Right cardiac atrium (tissue), 5 donors: ENCODE data around the gene XXYLT1. TPM values are rescaled to one million over a fixed set of nuclear protein-coding genes. Genes with fewer than 3 reads are reported as not detected.
"Not testable (repeated sequence)": the region's sequence is repeated elsewhere in the genome, so short reads cannot be mapped to it uniquely, and the experiment has no call there.

ENCODE experiments used
- ATAC-seq, 2 donors: fragments of 200-7000 bp; cut with Tn5 transposase; one replicate each; pipeline versions ENCODE4 v1.8.0 to v1.9.1; 2020; ENCODE audit warnings: moderate library complexity in 2 of 2, mild to moderate bottlenecking in 1 of 2
- DNase-seq, 3 donors: peaks; one replicate each; pipeline ENCODE4 v3.0.0-alpha.2; 2020
- H3K27ac ChIP-seq: one replicate; pipeline ENCODE4 v1.5.1; 2013; ENCODE audit warnings: mild to moderate bottlenecking, low read length, control low read depth, moderate library complexity
- H3K27me3 ChIP-seq: one replicate; pipeline ENCODE4 v1.6.1; 2013; ENCODE audit not compliant: control insufficient read depth, insufficient read depth
- H3K4me1 ChIP-seq: one replicate; pipeline ENCODE4 v1.6.1; 2013; ENCODE audit warnings: low read length; ENCODE audit not compliant: control insufficient read depth, insufficient read depth
- H3K4me3 ChIP-seq: one replicate; pipeline ENCODE4 v1.5.1; 2013; ENCODE audit warnings: low read length, control low read depth
- H3K9me3 ChIP-seq: one replicate; pipeline ENCODE4 v1.6.1; 2013; ENCODE audit warnings: low read length; ENCODE audit not compliant: control insufficient read depth
- WGBS: extraction: QIAGEN DNeasy Blood & Tissue Kit; methylation state at CpG from one replicate; pipeline ENCODE4 v1.1.7; 2013; 5-methylcytosine and 5-hydroxymethylcytosine counted together
- intact Hi-C, 4 donors: fragments of 100-400 bp; cut with DNase I; formaldehyde crosslinking; loops; one replicate each; pipeline versions ENCODE4 v1.11.0 to v1.14.0; 2022 to 2023
- polyA plus RNA-seq: library from polyadenylated mRNA; stranded (reverse); fragments of 200-250 nt; gene quantifications from one replicate; pipeline ENCODE4 v1.2.3, GENCODE V29; 2013
- total RNA-seq, 4 donors: library from RNA; stranded (reverse); fragmentation: NEBNext Ultra II Directional; extraction: Animal tissue kit (Norgen Biotek cat#: 25700); gene quantifications; one replicate each; pipeline ENCODE4 v1.2.1, GENCODE V29; 2021
- donor health status: healthy with polysubstance abuse.
- donor health status: DM: no; HTN: yes; CAD: no.
- donor health status: DM: no; HTN: no; CAD: no.
- donor health status: DM: no; HTN: yes; CAD: no; lungs with severe emphysema.
- donor health status: DM: yes; HTN: yes; CAD: no.

XXYLT1 gene
- total and polyA plus RNA-seq, 5 donors = 3.3 to 6.2 (median 4.3) TPM

DNA sequence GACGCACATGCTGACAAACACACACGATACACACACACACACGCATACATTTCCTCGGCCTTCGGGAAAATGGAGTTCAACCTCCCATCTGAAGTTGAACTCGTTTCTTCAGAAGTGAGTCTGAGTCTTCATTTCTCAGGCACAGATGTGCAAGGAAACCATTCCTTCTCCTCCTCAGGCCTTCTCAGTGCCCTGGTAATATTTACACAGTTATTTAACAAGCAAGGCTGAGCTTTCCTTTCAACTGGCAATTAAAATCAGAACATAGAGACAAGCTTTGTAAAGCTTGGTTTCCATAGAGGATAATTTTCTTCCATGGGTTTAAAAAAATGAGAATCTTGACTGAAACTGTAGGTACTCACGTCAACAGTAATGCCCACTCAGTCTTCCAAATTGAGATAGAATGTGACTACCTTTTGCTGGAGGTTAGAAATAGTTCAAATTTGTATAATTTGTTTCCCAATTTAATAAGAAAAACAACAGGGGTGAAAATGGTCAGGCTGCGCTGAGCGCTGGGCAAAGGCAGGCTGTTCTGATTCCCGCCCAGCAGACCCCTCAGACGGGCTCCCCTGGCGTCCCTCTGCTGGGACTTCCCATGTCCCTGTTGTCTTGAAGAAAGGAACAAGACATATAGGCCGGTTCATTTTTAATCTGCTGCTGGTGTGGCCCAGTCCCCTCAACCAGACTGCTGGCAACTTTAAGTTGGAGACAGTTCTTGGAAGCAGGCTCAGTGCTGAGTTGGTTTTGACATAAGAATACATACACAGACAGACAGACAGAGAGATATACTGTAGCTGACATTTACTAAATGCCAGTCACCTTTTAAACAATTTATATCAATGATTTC lies 174.3 kb downstream of the XXYLT1 start:
- ATAC-seq (peak in 1 of 2 donors; percentile 28), DNase-seq (peak in 1 of 3 donors; percentile 6)
- Histone ChIP-seq H3K9me3 (no peaks in the 10 kb centered on the region), H3K27me3 (no peaks in the 10 kb centered on the region), H3K27ac (no peak overlapping the region), H3K4me3 (no peak overlapping the region), H3K4me1 (no peaks in the 10 kb centered on the region)
- intact Hi-C loops = no loop called here
- 91% methylated on average over 13 of the region's 13 CpGs for WGBS

DNA sequence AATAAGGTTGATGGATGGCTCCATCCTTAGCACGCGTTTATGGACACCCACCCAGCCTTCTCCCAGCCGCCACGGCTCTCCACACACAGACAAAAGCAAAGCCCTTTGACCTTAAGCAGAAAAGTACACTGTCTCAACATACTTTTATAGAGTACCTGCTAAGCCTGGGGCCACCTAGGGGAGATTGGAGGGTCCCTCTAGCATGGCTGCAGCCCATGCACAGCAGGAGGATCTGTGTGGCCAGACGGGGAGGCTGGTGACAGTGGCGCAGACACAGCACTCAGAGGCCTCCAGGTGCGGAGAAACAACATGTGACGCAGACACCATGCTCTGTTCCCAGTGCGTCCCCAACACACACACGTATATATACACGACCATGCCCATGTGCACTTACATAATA lies 174.9 kb downstream of the XXYLT1 start:
- Histone ChIP-seq H3K4me1 (no peaks in the 10 kb centered on the region), H3K9me3 (no peaks in the 10 kb centered on the region), H3K4me3 (no peak overlapping the region), H3K27ac (no peak overlapping the region), H3K27me3 (no peaks in the 10 kb centered on the region)
- WGBS = 96% methylated on average over 11 of the region's 11 CpGs
- intact Hi-C loops = no loop called here
- DNase-seq (no peak), ATAC-seq (no peak)

DNA sequence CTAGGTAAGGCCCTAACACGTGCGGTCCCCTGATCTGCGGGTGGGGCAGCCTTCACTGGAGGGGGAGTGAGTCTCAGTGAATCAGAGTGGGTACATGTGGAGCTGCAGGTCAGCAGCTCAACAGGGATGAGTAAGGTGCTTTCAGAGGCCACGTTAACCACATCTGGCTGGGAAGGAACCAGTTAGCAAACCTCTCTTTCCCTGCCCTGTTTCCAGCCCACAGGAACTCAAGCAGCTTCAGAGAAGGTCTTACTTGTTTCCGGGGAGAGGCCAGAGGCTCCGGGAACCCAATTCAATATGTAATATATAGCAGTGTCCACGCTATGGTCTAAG lies 175.3 kb downstream of the XXYLT1 start:
- intact Hi-C loops = no loop called here
- Histone ChIP-seq H3K4me3 (no peak overlapping the region), H3K27me3 (no peaks in the 10 kb centered on the region), H3K27ac (no peak overlapping the region), H3K9me3 (no peaks in the 10 kb centered on the region), H3K4me1 (no peaks in the 10 kb centered on the region)
- no peak for ATAC-seq
- no peak for DNase-seq
- WGBS = 92% methylated on average over 7 of the region's 7 CpGs

DNA sequence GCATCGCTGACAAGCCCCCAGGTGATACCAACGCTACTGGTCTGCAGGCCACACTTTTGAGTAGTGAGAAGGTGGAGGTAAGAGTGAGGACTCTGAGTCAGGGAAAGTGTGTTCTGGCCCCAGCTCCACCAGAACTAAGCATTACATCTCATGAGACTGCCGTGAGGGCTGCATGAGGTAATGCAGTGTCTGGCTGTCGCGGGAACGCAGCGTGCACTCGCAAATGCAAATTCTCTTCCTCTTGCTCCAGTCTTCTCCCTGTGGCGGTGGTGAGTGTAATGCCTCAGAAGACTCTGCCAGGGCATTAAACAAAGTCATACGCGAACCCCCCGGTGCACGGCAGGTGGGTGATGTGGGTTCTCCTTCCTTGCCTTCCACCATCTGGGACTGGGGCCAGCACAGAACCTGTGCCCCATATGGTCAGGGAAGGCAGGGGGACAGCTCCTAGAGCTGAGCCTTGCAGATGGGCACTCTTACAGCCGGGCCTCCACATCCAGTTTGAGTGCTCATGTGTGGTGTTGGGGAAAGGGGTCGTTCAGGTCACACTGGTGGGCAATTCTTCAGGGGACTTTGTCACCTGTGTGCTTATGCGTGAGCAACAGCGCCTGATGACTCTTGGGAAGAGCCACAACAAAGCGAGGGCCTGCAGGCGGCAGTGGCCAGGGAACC lies 175.8 kb downstream of the XXYLT1 start:
- intact Hi-C loops = no loop called here
- H3K27me3 ChIP-seq = no peaks in the 10 kb centered on the region
- no peaks in the 10 kb centered on the region for H3K9me3 ChIP-seq
- no peak overlapping the region for H3K4me3 ChIP-seq
- ATAC-seq (peak in 1 of 2 donors; percentile 11), DNase-seq (peak in 1 of 3 donors; percentile 16)
- H3K4me1 ChIP-seq = no peaks in the 10 kb centered on the region
- WGBS = 87% methylated on average over 19 of the region's 19 CpGs
- no peak overlapping the region for H3K27ac ChIP-seq

DNA sequence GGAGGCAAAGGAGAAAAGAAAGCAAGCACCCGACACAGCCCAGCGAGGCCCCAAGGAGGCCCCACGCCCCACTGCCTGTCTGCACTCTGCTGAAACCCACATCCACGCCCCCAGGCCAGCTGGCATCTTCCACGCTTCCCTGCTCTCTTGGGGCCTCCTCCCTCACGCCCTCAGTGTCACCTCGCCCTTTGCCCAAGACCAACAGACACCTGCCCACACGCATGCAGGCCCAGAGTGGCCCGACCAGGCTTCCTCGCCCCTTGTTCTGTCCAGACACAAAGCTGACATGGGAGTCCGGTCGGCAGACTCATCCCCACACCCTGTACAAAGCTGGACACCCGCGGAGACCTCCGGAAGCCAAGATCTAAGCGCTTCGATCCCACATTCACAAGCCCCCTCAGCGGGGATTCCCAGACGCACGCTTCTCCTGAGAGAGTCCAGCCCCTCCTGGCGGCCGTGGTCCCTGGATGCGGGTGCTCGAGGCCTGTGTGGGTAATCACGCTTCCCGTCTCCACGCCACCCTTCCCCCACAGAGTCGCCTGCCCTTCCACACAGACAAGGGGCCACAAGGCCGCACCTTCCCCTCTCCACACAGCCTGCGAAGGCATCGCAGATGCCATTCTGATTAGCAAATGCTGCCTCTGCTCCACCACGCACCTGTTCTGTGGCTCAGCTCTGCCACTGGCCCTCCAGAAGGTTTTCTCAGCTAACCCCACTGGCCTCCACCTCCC lies 176.6 kb downstream of the XXYLT1 start:
- ATAC-seq (peak; percentile 34 to 48), DNase-seq (peak in 2 of 3 donors; percentile 11 to 34)
- H3K4me3 ChIP-seq = no peak overlapping the region
- H3K27ac ChIP-seq = no peak overlapping the region
- no peaks in the 10 kb centered on the region for H3K4me1 ChIP-seq
- intact Hi-C loops = no loop called here
- 89% methylated on average over 32 of the region's 32 CpGs for WGBS
- H3K27me3 ChIP-seq = no peaks in the 10 kb centered on the region
- H3K9me3 ChIP-seq = no peaks in the 10 kb centered on the region

DNA sequence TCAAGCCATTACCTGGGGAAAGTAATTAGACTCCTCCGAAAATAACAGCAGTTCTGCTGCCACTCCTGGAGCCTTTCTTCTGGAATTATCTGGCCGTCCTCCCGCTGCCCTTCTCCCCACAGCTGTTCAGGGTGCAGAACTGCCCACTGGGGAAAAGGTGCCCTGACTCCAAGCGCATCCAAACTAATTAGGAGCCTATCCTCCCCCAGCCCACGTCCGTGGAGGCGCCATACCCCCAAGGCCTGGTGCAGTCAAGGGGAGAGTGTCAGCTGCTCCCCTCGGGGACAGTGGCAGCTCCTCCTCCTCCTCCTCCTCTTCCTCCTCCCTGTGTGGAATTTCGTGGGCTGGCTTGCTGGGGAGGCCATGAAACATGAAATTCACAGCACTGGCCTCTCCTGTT lies 177.2 kb downstream of the XXYLT1 start:
- ATAC-seq = no peak
- Histone ChIP-seq H3K27me3 (no peaks in the 10 kb centered on the region), H3K4me3 (no peak overlapping the region), H3K9me3 (no peaks in the 10 kb centered on the region), H3K27ac (no peak overlapping the region), H3K4me1 (no peaks in the 10 kb centered on the region)
- intact Hi-C loops = no loop called here
- 85% methylated on average over 9 of the region's 9 CpGs for WGBS
- peak in 1 of 3 donors; percentile 7 for DNase-seq

DNA sequence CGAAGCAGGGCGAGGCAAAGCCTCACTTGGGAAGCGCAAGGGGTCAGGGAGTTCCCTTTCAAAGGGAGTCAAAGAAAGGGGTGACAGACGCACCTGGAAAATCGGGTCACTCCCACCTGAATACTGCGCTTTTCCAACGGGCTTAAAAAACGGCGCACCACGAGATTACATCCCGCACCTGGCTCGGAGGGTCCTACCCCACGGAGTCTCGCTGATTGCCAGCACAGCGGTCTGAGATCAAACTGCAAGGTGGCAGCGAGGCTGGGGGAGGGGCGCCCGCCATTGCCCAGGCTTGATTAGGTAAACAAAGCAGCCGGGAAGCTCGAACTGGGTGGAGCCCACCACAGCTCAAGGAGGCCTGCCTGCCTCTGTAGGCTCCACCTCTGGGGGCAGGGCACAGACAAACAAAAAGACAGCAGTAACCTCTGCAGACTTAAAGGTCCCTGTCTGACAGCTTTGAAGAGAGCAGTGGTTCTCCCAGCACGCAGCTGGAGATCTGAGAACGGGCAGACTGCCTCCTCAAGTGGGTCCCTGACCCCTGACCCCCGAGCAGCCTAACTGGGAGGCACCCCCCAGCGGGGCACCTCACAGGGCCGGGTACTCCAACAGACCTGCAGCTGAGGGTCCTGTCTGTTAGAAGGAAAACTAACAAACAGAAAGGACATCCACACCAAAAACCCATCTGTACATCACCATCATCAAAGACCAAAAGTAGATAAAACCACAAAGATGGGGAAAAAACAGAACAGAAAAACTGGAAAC lies 182.9 kb downstream of the XXYLT1 start:
- H3K27me3 ChIP-seq, ATAC-seq, intact Hi-C loops, H3K4me1 ChIP-seq, H3K27ac ChIP-seq, H3K4me3 ChIP-seq, H3K9me3 ChIP-seq: not testable (repeated sequence)
- 53% methylated on average over 23 of the region's 25 CpGs for WGBS
- peak in 1 of 3 donors; percentile 10 for DNase-seq

DNA sequence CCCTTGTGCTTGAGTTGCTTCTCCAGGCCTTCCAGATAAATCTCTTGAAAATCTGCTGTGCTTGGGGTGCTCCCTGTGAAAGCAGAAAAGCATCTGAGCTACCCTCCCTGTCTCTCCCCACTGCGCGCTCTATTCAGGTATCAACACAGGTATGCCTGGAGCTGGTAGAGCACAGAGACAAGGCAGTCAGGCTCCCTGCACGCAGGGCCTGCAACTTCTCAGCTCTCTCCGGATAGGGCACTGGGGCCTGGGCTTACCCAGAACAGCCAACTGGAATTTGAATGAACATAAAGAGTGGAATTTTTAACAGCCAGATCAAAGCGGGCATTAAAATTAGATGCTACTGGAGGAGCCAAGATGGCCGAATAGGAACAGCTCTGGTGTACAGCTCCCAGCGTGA lies 183.6 kb downstream of the XXYLT1 start:
- peak in 1 of 3 donors; percentile 30 for DNase-seq
- H3K4me1 ChIP-seq = no peaks in the 10 kb centered on the region
- no peak overlapping the region for H3K27ac ChIP-seq

DNA sequence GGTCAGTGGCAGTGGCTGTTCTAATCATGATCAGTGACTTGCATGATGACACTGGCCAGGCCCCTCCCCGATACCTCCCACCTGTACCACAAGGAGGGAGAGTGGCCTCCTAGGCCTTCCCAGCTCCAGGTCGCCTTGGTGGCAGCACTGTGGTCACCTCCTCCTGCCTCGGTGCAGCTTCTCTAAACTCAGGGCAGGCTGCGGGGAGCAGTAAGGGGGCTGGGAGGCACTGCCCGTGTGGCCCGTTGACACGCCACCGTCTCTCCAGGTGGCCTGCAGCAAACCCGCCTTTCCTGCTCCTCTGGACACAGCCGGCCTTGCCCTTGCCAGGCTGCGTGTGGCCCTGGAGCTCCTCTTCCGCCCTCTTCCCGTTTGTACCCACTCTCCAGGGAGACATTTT lies 184.1 kb downstream of the XXYLT1 start:
- Histone ChIP-seq H3K4me3 (no peak overlapping the region), H3K27ac (no peak overlapping the region), H3K4me1 (peaks cover 1% of the 10 kb centered on the region), H3K9me3 (no peaks in the 10 kb centered on the region), H3K27me3 (no peaks in the 10 kb centered on the region)
- DNase-seq (peak in 1 of 3 donors; percentile 49), ATAC-seq (peak in 1 of 2 donors; percentile 29)
- whole genome bisulfite sequencing = 93% methylated on average over 13 of the region's 13 CpGs
- intact Hi-C loops = no loop called here

More for the DNA sequence above, 183.6 kb downstream of the XXYLT1 start:
- intact Hi-C loops = no loop called here
- 91% methylated on average over 7 of the region's 7 CpGs for WGBS
- Histone ChIP-seq H3K4me3 (no peak overlapping the region), H3K9me3 (no peaks in the 10 kb centered on the region), H3K27me3 (no peaks in the 10 kb centered on the region)
- ATAC-seq = peak; percentile 31 to 46

DNA sequence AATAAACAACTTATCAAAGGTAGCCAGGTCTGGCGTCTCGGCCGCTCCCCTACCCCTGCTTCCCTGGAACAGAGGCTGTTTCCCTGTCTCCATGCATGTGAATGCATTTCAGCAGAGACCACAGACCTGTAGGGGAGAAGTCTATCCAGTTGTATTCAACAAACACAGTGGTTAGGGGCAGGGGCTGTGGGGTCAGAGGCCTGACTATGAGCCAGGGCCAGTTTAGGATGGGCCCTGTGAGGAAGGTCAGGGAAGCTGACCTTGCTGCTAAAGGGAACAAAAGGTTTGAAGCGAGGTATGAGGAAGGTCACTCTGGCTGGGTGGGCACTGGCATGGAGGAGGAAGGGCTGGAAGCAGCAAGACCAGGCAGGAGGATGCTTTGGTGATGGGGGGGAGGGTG lies 184.6 kb downstream of the XXYLT1 start:
- Histone ChIP-seq H3K4me3 (no peak overlapping the region), H3K27me3 (no peaks in the 10 kb centered on the region), H3K27ac (no peak overlapping the region), H3K4me1 (peaks cover 1% of the 10 kb centered on the region), H3K9me3 (no peaks in the 10 kb centered on the region)
- ATAC-seq = peak in 1 of 2 donors; percentile 11
- DNase-seq = peak in 1 of 3 donors; percentile 26
- WGBS = 98% methylated on average over 4 of the region's 4 CpGs
- intact Hi-C loops = no loop called here
